ENCODE results near the gene DLGAP3. TPM values are rescaled to one million over a fixed set of nuclear protein-coding genes. Genes with fewer than 3 reads are reported as not detected.

DLGAP3 gene
- total and polyA plus RNA-seq, 4 donors = 0.05 to 0.19 (median 0.08) TPM

- TF ChIP-seq FOXA2 (IDR thresholded peaks at IDR 0.05) = no peak
- peak in 1 of 2 donors; percentile 33 for TF ChIP-seq RAD21 (IDR thresholded peaks at IDR 0.05)
- H3K9ac ChIP-seq (ENCODE audit: low read depth in 1 of 2, low read length in 2 of 2) = no peak overlapping the region
- H3K4me1 ChIP-seq (ENCODE audit: control insufficient read depth in 4 of 4, insufficient read depth in 4 of 4, low read length in 3 of 4) = peaks cover 0 to 24% (median 21%) of the 10 kb centered on the region in 4 donors
- peak overlapping the region; percentile 34 to 80 for H3K27ac ChIP-seq (ENCODE audit: low read depth in 1 of 2, low read length in 2 of 2)
- DNase-seq (ENCODE audit: low spot score) = no peak
- no peaks in the 10 kb centered on the region for H3K9me3 ChIP-seq (ENCODE audit: control insufficient read depth in 4 of 4, low read length in 3 of 4)
- H3K4me3 ChIP-seq (ENCODE audit: low read depth in 1 of 3, low read length in 3 of 3) = peak overlapping the region in 1 of 3 donors; percentile 4
- 60% methylated on average over 13 of the region's 13 CpGs for WGBS
- H3K36me3 ChIP-seq (ENCODE audit: control insufficient read depth in 4 of 4, insufficient read depth in 3 of 4, low read depth in 1 of 4, low read length in 3 of 4) = peaks cover 4 to 28% (median 21%) of the 10 kb centered on the region in 4 donors
- no peaks in the 10 kb centered on the region for H3K27me3 ChIP-seq (ENCODE audit: control insufficient read depth in 4 of 4, insufficient read depth in 4 of 4, low read length in 3 of 4)
These were observed 77.9 kb downstream of the DLGAP3 start for GRCh38 chr1:34851431-34852105.

GRCh38 chr1:34850382-34850781 is 79.1 kb downstream of the DLGAP3 start:
- H3K9ac ChIP-seq (ENCODE audit: low read depth in 1 of 2, low read length in 2 of 2) = no peak overlapping the region
- H3K27ac ChIP-seq (ENCODE audit: low read depth in 1 of 2, low read length in 2 of 2) = no peak overlapping the region
- peaks cover 4 to 23% (median 18%) of the 10 kb centered on the region in 4 donors for H3K36me3 ChIP-seq (ENCODE audit: control insufficient read depth in 4 of 4, insufficient read depth in 3 of 4, low read depth in 1 of 4, low read length in 3 of 4)
- H3K4me3 ChIP-seq (ENCODE audit: low read depth in 1 of 3, low read length in 3 of 3) = no peak overlapping the region
- TF ChIP-seq RAD21 (IDR thresholded peaks at IDR 0.05) = no peak
- TF ChIP-seq FOXA2 (IDR thresholded peaks at IDR 0.05) = no peak
- 85% methylated on average over 6 of the region's 6 CpGs for WGBS
- no peak for DNase-seq (ENCODE audit: low spot score)
- no peaks in the 10 kb centered on the region for H3K9me3 ChIP-seq (ENCODE audit: control insufficient read depth in 4 of 4, low read length in 3 of 4)
- H3K27me3 ChIP-seq (ENCODE audit: control insufficient read depth in 4 of 4, insufficient read depth in 4 of 4, low read length in 3 of 4) = no peaks in the 10 kb centered on the region
- peaks cover 0 to 25% (median 21%) of the 10 kb centered on the region in 4 donors for H3K4me1 ChIP-seq (ENCODE audit: control insufficient read depth in 4 of 4, insufficient read depth in 4 of 4, low read length in 3 of 4)

GRCh38 chr1:34847094-34847493 is 82.4 kb downstream of the DLGAP3 start:
- H3K27me3 ChIP-seq (ENCODE audit: control insufficient read depth in 4 of 4, insufficient read depth in 4 of 4, low read length in 3 of 4) = no peaks in the 10 kb centered on the region
- peaks cover 0 to 24% (median 17%) of the 10 kb centered on the region in 4 donors for H3K4me1 ChIP-seq (ENCODE audit: control insufficient read depth in 4 of 4, insufficient read depth in 4 of 4, low read length in 3 of 4)
- H3K9me3 ChIP-seq (ENCODE audit: control insufficient read depth in 4 of 4, low read length in 3 of 4) = no peaks in the 10 kb centered on the region
- peaks cover 0 to 5% (median 1%) of the 10 kb centered on the region in 4 donors for H3K36me3 ChIP-seq (ENCODE audit: control insufficient read depth in 4 of 4, insufficient read depth in 3 of 4, low read depth in 1 of 4, low read length in 3 of 4)
- no peak for TF ChIP-seq RAD21 (IDR thresholded peaks at IDR 0.05)
- no peak for TF ChIP-seq EGR1 (IDR thresholded peaks at IDR 0.05; ENCODE audit: low read depth in 2 of 2)
- TF ChIP-seq YY1 (IDR thresholded peaks at IDR 0.05) = no peak
- no peak for TF ChIP-seq ATF3 (IDR thresholded peaks at IDR 0.05)
- TF ChIP-seq JUND (IDR thresholded peaks at IDR 0.05) = no peak
- TF ChIP-seq HNF4A (conservative IDR thresholded peaks at IDR 0.05) = no peak
- TF ChIP-seq ZBTB33 (IDR thresholded peaks at IDR 0.05) = no peak
- TF ChIP-seq CTCF (IDR thresholded peaks at IDR 0.05; ENCODE audit: low read depth, low read length, missing input control) = no peak
- TF ChIP-seq NR2F2 (IDR thresholded peaks at IDR 0.05) = no peak
- no peak overlapping the region for H3K27ac ChIP-seq (ENCODE audit: low read depth in 1 of 2, low read length in 2 of 2)
- H3K9ac ChIP-seq (ENCODE audit: low read depth in 1 of 2, low read length in 2 of 2) = no peak overlapping the region
- no peak overlapping the region for H3K4me3 ChIP-seq (ENCODE audit: low read depth in 1 of 3, low read length in 3 of 3)
- WGBS = 78% methylated on average over 7 of the region's 7 CpGs
- DNase-seq (ENCODE audit: low spot score) = no peak

Measured in liver (tissue), 9 donors.